GM21619 (cell line): ENCODE data around the gene TMEFF2.

ENCODE experiments used
- ATAC-seq: cut with Tn5 transposase; IDR thresholded peaks from one replicate; pipeline ENCODE4 v1.9.1; 2021; ENCODE audit not compliant: unreplicated experiment

Gene TMEFF2

DNA sequence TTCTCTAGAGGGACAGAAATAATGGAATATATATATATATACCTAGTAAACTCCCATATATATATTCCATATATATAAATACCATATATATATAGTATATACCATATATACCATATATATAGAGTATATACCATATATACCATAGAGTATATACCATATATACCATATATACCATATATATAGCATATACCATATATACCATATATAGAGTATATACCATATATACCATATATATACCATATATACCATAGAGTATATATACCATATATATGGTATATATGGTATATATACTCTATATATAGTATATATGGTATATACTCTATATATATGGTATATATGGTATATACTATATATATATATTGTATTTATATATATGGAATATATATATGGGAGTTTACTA, 285.9 kb downstream of the TMEFF2 start:
- no peak for ATAC-seq

DNA sequence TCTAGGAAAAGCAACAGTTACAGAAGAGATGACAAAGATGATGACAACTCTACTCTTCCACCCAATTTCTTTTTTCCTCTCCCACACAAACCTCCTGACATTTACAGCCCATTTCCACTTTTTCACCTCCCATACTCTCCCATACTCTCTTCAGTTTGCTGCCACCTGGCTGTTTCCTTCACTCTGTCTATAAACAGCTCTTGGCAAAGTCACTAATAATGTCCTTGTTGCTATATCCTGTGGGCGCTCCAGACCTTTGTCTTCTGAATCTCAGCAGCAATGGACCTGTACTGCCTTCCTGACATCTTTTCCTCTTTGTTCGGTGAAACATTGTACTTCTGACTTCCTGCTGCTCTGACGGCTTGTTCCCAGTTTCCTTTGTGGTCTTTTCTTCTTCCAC, 287.2 kb downstream of the TMEFF2 start:
- ATAC-seq: no peak

GRCh38 chr2:191907091-191907490, 287.6 kb downstream of the TMEFF2 start:
- ATAC-seq: no peak

DNA sequence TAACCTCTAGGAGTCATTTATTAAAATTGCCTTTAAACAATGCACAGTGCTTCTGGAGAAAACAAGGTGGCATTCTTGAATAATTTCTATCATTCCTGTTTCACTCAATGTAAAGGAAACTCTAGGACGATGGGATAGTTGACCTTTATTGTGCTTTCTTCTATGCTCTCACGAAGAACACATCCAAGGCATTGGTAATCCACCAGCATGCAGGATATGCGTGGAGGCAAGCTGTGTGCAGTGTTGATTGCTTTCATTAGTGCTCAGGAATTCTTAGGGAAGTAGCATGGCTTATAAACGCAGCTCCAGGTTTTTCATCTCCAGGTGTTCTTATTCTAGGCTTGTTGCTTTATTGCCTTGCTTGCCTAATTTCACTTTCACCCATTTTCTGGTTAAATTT, 289.4 kb downstream of the TMEFF2 start:
- ATAC-seq: no peak

DNA sequence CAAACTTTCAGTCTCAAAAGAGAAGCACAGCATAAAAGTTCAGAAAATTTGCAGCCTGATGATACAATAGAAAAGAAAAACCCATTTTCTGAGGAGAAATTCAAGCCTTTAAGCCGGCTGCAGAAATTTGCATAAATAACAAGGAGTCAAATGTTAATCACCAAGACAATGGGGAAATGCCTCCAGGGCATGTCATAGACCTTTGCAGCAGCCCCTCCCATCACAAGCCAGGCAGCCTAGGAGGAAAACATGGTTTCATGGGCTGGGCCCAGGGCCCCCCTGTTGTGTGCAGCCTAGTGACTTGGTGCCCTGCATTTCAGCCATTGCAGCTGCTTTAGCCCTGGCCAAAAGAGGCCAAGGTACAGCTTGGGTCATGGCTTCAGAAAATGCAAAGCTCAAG, 293.7 kb downstream of the TMEFF2 start:
- no peak for ATAC-seq

- no peak for ATAC-seq
These were observed 295.3 kb downstream of the TMEFF2 start for GRCh38 chr2:191899410-191899809.
